ENCODE results near the gene MOXD1. TPM values are rescaled to one million over a fixed set of nuclear protein-coding genes. Genes with fewer than 3 reads are reported as not detected.

MOXD1 gene
- total and polyA plus RNA-seq, 8 donors, result 2.1 to 16.9 (median 3.9) TPM

DNA sequence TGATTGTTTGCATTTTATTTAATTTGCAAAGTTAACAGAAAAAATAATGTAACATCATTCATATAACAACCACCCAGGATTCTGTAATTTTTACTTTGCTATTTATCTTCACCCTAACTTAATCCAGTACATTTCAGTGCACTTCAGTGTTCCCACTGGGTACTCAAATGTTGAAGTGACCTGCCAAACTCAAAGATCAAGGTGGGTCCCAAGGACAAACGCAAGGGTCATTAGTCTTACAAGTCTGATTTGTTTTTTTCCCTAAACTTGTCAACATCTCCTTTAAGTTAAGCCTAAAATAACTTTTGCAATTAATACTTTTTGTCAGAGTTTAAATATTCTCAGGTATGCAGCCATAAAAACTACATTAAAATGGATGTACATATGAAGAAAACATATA is 53.0 kb downstream of the MOXD1 start:
- TF ChIP-seq POLR2A (IDR thresholded peaks at IDR 0.05) (no peak), EP300 (IDR thresholded peaks at IDR 0.05) (no peak), POLR2AphosphoS5 (IDR thresholded peaks at IDR 0.05) (no peak)
- TF ChIP-seq, protein P1, sequence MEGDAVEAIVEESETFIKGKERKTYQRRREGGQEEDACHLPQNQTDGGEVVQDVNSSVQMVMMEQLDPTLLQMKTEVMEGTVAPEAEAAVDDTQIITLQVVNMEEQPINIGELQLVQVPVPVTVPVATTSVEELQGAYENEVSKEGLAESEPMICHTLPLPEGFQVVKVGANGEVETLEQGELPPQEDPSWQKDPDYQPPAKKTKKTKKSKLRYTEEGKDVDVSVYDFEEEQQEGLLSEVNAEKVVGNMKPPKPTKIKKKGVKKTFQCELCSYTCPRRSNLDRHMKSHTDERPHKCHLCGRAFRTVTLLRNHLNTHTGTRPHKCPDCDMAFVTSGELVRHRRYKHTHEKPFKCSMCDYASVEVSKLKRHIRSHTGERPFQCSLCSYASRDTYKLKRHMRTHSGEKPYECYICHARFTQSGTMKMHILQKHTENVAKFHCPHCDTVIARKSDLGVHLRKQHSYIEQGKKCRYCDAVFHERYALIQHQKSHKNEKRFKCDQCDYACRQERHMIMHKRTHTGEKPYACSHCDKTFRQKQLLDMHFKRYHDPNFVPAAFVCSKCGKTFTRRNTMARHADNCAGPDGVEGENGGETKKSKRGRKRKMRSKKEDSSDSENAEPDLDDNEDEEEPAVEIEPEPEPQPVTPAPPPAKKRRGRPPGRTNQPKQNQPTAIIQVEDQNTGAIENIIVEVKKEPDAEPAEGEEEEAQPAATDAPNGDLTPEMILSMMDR (IDR thresholded peaks at IDR 0.05), result no peak
- Histone ChIP-seq H3K4me3 (no peak overlapping the region), H3K4me1 (no peaks in the 10 kb centered on the region), H3K27me3 (no peaks in the 10 kb centered on the region), H3K36me3 (no peaks in the 10 kb centered on the region), H3K27ac (no peak overlapping the region), H3K9me3 (peaks cover 0 to 9% (median 7%) of the 10 kb centered on the region in 4 donors)
- WGBS, 5 donors, result 53 to 76% (median 67%) methylated on average over 1 of the region's 1 CpG
- intact Hi-C loops (cut with DNase I; ENCODE audit: low total_unique reads), result no loop called here
- DNase-seq, result no peak

GRCh38 chr6:132344811-132345210 is 56.5 kb downstream of the MOXD1 start:
- no peak overlapping the region for H3K4me3 ChIP-seq
- H3K27ac ChIP-seq, result no peak overlapping the region
- WGBS, 5 donors, result 75 to 85% (median 78%) methylated on average over 5 of the region's 5 CpGs
- H3K9me3 ChIP-seq, result peaks cover 0 to 9% (median 7%) of the 10 kb centered on the region in 4 donors
- intact Hi-C loops (cut with DNase I; ENCODE audit: low total_unique reads), result no loop called here
- TF ChIP-seq POLR2AphosphoS5 (IDR thresholded peaks at IDR 0.05), result no peak
- TF ChIP-seq, protein P1 (IDR thresholded peaks at IDR 0.05), result no peak
- TF ChIP-seq EP300 (IDR thresholded peaks at IDR 0.05), result no peak
- TF ChIP-seq POLR2A (IDR thresholded peaks at IDR 0.05), result no peak
- H3K27me3 ChIP-seq, result no peaks in the 10 kb centered on the region
- no peaks in the 10 kb centered on the region for H3K36me3 ChIP-seq
- DNase-seq, result no peak
- no peaks in the 10 kb centered on the region for H3K4me1 ChIP-seq

DNA sequence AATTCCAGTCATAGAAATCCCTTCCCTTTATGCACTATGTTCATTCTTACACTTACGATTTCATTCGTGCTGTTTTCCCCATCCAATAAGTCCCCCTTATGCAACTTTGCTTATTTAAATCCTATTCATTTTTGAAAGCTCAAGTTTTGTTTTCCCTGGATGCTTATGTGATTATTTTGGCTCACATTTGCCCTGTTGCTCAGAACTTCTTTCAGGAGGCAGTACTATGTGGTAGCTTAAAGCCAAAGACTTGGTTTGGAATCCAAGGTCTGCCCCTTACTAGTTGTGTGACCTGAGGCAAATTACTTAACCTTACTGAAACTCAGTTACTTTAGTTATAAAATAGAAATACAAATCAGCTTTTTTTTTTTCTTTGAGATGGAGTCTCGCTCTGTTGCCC is 59.6 kb downstream of the MOXD1 start:
- intact Hi-C loops (cut with DNase I; ENCODE audit: low total_unique reads), result no loop called here
- TF ChIP-seq, protein P1 (IDR thresholded peaks at IDR 0.05), result no peak
- TF ChIP-seq POLR2A (IDR thresholded peaks at IDR 0.05) (no peak), EP300 (IDR thresholded peaks at IDR 0.05) (no peak), POLR2AphosphoS5 (IDR thresholded peaks at IDR 0.05) (no peak)
- Histone ChIP-seq H3K27me3 (no peaks in the 10 kb centered on the region), H3K4me3 (no peak overlapping the region), H3K9me3 (peaks cover 0 to 9% (median 7%) of the 10 kb centered on the region in 4 donors), H3K4me1 (no peaks in the 10 kb centered on the region), H3K27ac (no peak overlapping the region), H3K36me3 (no peaks in the 10 kb centered on the region)
- DNase-seq, result no peak
- 91 to 95% (median 94%) methylated on average over 3 of the region's 3 CpGs for WGBS, 5 donors

GRCh38 chr6:132334521-132334885 is 66.8 kb downstream of the MOXD1 start:
- Histone ChIP-seq H3K27me3 (no peaks in the 10 kb centered on the region), H3K36me3 (no peaks in the 10 kb centered on the region), H3K27ac (no peak overlapping the region), H3K4me1 (peaks cover 0 to 13% (median 7%) of the 10 kb centered on the region in 4 donors), H3K9me3 (no peaks in the 10 kb centered on the region), H3K4me3 (no peak overlapping the region)
- DNase-seq, result no peak
- intact Hi-C loops (cut with DNase I; ENCODE audit: low total_unique reads), result no loop called here
- WGBS, 5 donors, result 39 to 64% (median 52%) methylated on average over 4 of the region's 4 CpGs
- no peak for TF ChIP-seq POLR2A (IDR thresholded peaks at IDR 0.05)
- TF ChIP-seq POLR2AphosphoS5 (IDR thresholded peaks at IDR 0.05), result no peak
- TF ChIP-seq, protein P1 (IDR thresholded peaks at IDR 0.05), result no peak

Data from stomach (tissue), 9 donors.